Epithelial cell of esophagus (primary cell): Measurements from ENCODE around the gene SLC13A5.

Experiments
- DNase-seq: peaks from one replicate; pipeline ENCODE4 v3.0.0; 2010; ENCODE audit warnings: low read depth
- H3K4me3 ChIP-seq: 2 replicates; pipeline ENCODE4 v1.5.1; 2011; ENCODE audit warnings: mild to moderate bottlenecking, low read length, control low read depth
- TF ChIP-seq, protein P1 (sequence below): IDR thresholded peaks from 2 replicates; pipeline ENCODE4 v1.5.1; 2011; ENCODE audit warnings: low read depth, mild to moderate bottlenecking, low read length, control low read depth, inconsistent platforms; ENCODE audit not compliant: insufficient read depth; ENCODE audit errors: missing control alignments

The SLC13A5 gene

DNA sequence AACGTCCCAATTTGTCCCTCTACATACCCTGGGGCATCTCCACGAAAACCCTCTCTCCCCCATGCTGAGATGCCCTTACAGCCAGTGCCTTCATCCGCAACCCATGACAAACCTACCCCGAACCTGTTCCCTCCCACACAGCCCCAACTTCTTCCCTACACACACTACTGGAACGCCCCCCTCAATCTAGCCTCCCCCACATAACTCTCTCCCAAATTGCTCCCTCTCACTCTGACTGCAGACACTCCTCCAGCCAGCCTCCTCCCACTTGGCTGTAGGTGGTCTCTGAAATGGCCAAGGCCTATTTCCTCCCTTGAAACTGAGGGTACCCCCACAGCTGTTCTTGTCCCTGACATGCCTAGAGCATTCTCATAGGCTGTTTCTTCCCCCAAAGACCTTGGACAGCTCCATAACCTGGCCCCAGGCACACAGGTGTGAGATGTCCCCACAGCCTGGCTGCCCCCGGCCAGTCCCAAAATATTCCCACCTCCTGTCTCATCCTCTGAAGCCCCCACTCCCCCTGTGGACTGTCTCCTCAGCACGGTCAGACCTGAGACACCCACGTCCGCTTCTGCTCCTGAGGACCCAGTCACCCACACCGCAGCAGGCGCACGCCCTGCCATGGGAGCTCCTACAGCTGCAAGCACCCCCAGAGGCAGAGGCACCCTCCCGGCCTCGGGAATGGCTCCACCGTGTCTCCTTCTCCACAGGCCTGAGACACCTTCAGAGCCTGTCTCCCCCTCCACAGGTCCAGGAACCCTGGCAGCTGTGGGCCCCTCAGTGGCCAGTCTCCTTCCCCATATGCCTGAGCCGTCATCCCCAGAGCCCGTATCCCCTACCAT is 76.3 kb downstream of the SLC13A5 start:
- no peak for DNase-seq
- TF ChIP-seq, protein P1, sequence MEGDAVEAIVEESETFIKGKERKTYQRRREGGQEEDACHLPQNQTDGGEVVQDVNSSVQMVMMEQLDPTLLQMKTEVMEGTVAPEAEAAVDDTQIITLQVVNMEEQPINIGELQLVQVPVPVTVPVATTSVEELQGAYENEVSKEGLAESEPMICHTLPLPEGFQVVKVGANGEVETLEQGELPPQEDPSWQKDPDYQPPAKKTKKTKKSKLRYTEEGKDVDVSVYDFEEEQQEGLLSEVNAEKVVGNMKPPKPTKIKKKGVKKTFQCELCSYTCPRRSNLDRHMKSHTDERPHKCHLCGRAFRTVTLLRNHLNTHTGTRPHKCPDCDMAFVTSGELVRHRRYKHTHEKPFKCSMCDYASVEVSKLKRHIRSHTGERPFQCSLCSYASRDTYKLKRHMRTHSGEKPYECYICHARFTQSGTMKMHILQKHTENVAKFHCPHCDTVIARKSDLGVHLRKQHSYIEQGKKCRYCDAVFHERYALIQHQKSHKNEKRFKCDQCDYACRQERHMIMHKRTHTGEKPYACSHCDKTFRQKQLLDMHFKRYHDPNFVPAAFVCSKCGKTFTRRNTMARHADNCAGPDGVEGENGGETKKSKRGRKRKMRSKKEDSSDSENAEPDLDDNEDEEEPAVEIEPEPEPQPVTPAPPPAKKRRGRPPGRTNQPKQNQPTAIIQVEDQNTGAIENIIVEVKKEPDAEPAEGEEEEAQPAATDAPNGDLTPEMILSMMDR = no peak

DNA sequence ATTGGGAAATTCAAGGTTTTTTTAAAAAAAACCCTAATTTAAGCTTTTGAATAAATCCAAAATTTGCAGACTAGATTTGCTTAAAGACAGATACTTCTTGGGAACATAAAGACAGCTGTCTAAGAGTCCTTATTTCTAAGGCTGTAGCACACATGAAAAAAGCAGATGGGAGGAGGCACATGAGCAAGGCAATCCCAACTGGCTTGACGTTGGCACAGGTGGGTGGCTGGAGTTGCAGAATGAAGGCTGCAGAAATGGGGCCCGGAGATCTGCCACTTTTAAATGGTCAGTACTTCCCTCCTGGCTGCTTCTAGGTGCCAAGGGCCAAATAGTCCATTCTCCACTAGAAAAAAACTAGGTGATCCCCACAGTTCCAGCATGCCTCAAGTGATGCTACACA is 77.1 kb downstream of the SLC13A5 start:
- no peak for DNase-seq
- no peak overlapping the region for H3K4me3 ChIP-seq
- TF ChIP-seq, protein P1 = no peak

More for the DNA sequence above, 76.3 kb downstream of the SLC13A5 start:
- no peak overlapping the region for H3K4me3 ChIP-seq
